Measurements from ENCODE around the gene PRUNE1.
A peak's percentile ranks its signal among the peaks of the same experiment; 100 is the strongest.

PRUNE1 gene

GRCh38 chr1:151007853-151008243 lies 401 bp upstream of the PRUNE1 start:
- no peak for DNase-seq

GRCh38 chr1:151009206-151009587 lies 948 bp downstream of the PRUNE1 start:
- no peak for DNase-seq

GRCh38 chr1:151009674-151010345 lies 1.6 kb downstream of the PRUNE1 start:
- DNase-seq = no peak

- no peak for DNase-seq
These were observed 2.1 kb downstream of the PRUNE1 start for GRCh38 chr1:151010346-151010726.

GRCh38 chr1:151011154-151011850 lies 3.1 kb downstream of the PRUNE1 start:
- DNase-seq = no peak

GRCh38 chr1:151012684-151013471 lies 4.6 kb downstream of the PRUNE1 start:
- DNase-seq = no peak

- DNase-seq = no peak
These were observed 5.3 kb downstream of the PRUNE1 start for GRCh38 chr1:151013518-151013917.

- DNase-seq = peak; percentile 94
These were observed 16.4 kb downstream of the PRUNE1 start for GRCh38 chr1:151024540-151025146.

- no peak for DNase-seq
These were observed 18.2 kb downstream of the PRUNE1 start for GRCh38 chr1:151026460-151026859.

- no peak for DNase-seq
These were observed 23.9 kb downstream of the PRUNE1 start for GRCh38 chr1:151032164-151032563.

- DNase-seq = no peak
These were observed 26.9 kb downstream of the PRUNE1 start for GRCh38 chr1:151035167-151035566.

GRCh38 chr1:151036356-151036755 lies 28.1 kb downstream of the PRUNE1 start, which contains the start of gene BNIPL:
Gene BNIPL, plus strand, starts transcription at chr1:151036586. Its CDS starts 140 bp downstream, at chr1:151036726.
- DNase-seq = no peak

GRCh38 chr1:151037032-151037431 lies 28.8 kb downstream of the PRUNE1 start:
- DNase-seq = no peak

GRCh38 chr1:151039521-151039920 lies 31.3 kb downstream of the PRUNE1 start:
- no peak for DNase-seq

GRCh38 chr1:151043163-151043562 lies 34.9 kb downstream of the PRUNE1 start:
- DNase-seq = no peak

GRCh38 chr1:151047591-151047924 lies 39.3 kb downstream of the PRUNE1 start, which contains the start of gene C1orf56:
Gene C1orf56, plus strand, starts transcription at chr1:151047751. Its CDS starts 97 bp downstream, at chr1:151047848.
- peak; percentile 74 for DNase-seq

- DNase-seq = peak; percentile 68
These were observed 39.8 kb downstream of the PRUNE1 start for GRCh38 chr1:151047925-151048644.

GRCh38 chr1:151048645-151049032 lies 40.4 kb downstream of the PRUNE1 start:
- DNase-seq = no peak

- DNase-seq = no peak
These were observed 41.2 kb downstream of the PRUNE1 start for GRCh38 chr1:151049458-151049857.

- no peak for DNase-seq
These were observed 41.9 kb downstream of the PRUNE1 start for GRCh38 chr1:151050051-151050688.

- DNase-seq = no peak
These were observed 43.2 kb downstream of the PRUNE1 start for GRCh38 chr1:151051356-151052009.

Data from CD4-positive, alpha-beta T cell treated with Interleukin-6 for 4 hours (primary cell).